Hematopoietic multipotent progenitor cell treated with erythropoietin and hydrocortisone succinate and interleukin-3 and kit ligand, for 4 days (in vitro differentiated cells): Measurements from ENCODE around the gene TSPAN3.

Source experiments
- DNase-seq: peaks from one replicate; pipeline ENCODE4 v3.0.0-alpha.2; 2015

Gene TSPAN3

GRCh38 chr15:77021088-77021481, 49.8 kb downstream of the TSPAN3 start:
- DNase-seq, result no peak

- no peak for DNase-seq
Observed at GRCh38 chr15:77020348-77021087, 50.4 kb downstream of the TSPAN3 start.

- no peak for DNase-seq
Observed at GRCh38 chr15:77019521-77020331, 51.2 kb downstream of the TSPAN3 start.

GRCh38 chr15:77018796-77019505, 52.0 kb downstream of the TSPAN3 start:
- DNase-seq, result no peak

- DNase-seq, result no peak
Observed at GRCh38 chr15:77017761-77018720, 52.9 kb downstream of the TSPAN3 start.

GRCh38 chr15:77017091-77017660, 53.7 kb downstream of the TSPAN3 start:
- DNase-seq, result no peak

- no peak for DNase-seq
Observed at GRCh38 chr15:77016321-77016695, 54.6 kb downstream of the TSPAN3 start.

- no peak for DNase-seq
Observed at GRCh38 chr15:77015646-77016320, 55.1 kb downstream of the TSPAN3 start.

- peak; percentile 83 for DNase-seq
Observed at GRCh38 chr15:77014132-77015081, 56.5 kb downstream of the TSPAN3 start.

GRCh38 chr15:77013776-77014131, 57.2 kb downstream of the TSPAN3 start:
- no peak for DNase-seq

GRCh38 chr15:77012868-77013267, 58.0 kb downstream of the TSPAN3 start:
- DNase-seq, result no peak

GRCh38 chr15:77012117-77012712, 58.7 kb downstream of the TSPAN3 start:
- DNase-seq, result no peak

- no peak for DNase-seq
Observed at GRCh38 chr15:77010857-77011256, 60.1 kb downstream of the TSPAN3 start.

- no peak for DNase-seq
Observed at GRCh38 chr15:77010312-77010686, 60.6 kb downstream of the TSPAN3 start.

GRCh38 chr15:77009646-77010311, 61.1 kb downstream of the TSPAN3 start:
- DNase-seq, result no peak

- DNase-seq, result no peak
Observed at GRCh38 chr15:77009176-77009575, 61.7 kb downstream of the TSPAN3 start.

- peak; percentile 75 for DNase-seq
Observed at GRCh38 chr15:77004189-77004588, 66.7 kb downstream of the TSPAN3 start.

GRCh38 chr15:77002954-77003912, 67.7 kb downstream of the TSPAN3 start:
- DNase-seq, result peak; percentile 81
